HepG2 (cell line): ENCODE results near the gene UCN3. TPM values are rescaled to one million over a fixed set of nuclear protein-coding genes. Genes with fewer than 3 reads are reported as not detected.

Experiments
- ATAC-seq: fragments of 200-7000 bp; cut with Tn5 transposase; 3 replicates; pipeline ENCODE4 v1.9.1; 2020; ENCODE audit warnings: mild to moderate bottlenecking, moderate library complexity
- BruUV-seq: library from RNA; stranded (reverse); fragments of 400-500 nt; replicated peaks from 2 replicates; lab custom pipeline; 2021; lab: Mats Ljungman, UMichigan
- CTCF ChIA-PET: fragments of 300-600 bp; formaldehyde crosslinking; extraction: SDS; loops from one replicate; lab custom pipeline; 2021; ENCODE audit warnings: low total read pairs, inconsistent platforms, low intra/inter-chr PET ratio; lab: Yijun Ruan, JAX
- POLR2A ChIA-PET: fragments of 350-600 bp; sonication (Branson Sonifier 250); formaldehyde crosslinking; loops from one replicate; lab custom pipeline; 2020; ENCODE audit warnings: antibody characterized with exemption, inconsistent platforms; lab: Yijun Ruan, JAX
- DNase-seq: peaks from one replicate; pipeline ENCODE4 v3.0.0-alpha.2; 2015; ENCODE audit warnings: low spot score
- FAIRE-seq: peaks from 3 replicates; lab custom pipeline; 2011; peaks lifted over from hg19 to GRCh38; lab: Jason Lieb, UNC
- H2AFZ ChIP-seq: one replicate; pipeline ENCODE4 v1.6.1; 2011; ENCODE audit warnings: low read length, inconsistent platforms
- H3K27ac ChIP-seq: fragments of 300-600 bp; 3 replicates; pipeline ENCODE4 v1.8.0; 2011; ENCODE audit warnings: mixed run types, mild to moderate bottlenecking, mixed read lengths, low read length, inconsistent platforms; ENCODE audit not compliant: insufficient read depth; ENCODE audit errors: extremely low read length
- H3K27me3 ChIP-seq, 2 experiments: fragments of 200-600 bp in 1 of 2; 2 replicates in 1 of 2; 3 replicates in 1 of 2; pipeline versions ENCODE4 v1.6.0 to v1.8.0; 2011; ENCODE audit warnings: low read length in 2 of 2, mild to moderate bottlenecking in 2 of 2, moderate library complexity in 2 of 2, inconsistent platforms in 1 of 2; ENCODE audit not compliant: insufficient read depth in 2 of 2, control insufficient read depth in 1 of 2
- H3K36me3 ChIP-seq, 2 experiments: fragments of 200-600 bp in 1 of 2; replicated peaks in 1 of 2; 2 replicates in 1 of 2; 3 replicates in 1 of 2; pipeline versions ENCODE4 v1.5.1 to v1.8.0; 2011; ENCODE audit warnings: low read length in 2 of 2, inconsistent platforms in 1 of 2; ENCODE audit not compliant: insufficient read depth in 2 of 2, control insufficient read depth in 1 of 2
- H3K4me1 ChIP-seq: 2 replicates; pipeline ENCODE4 v1.5.1; 2012; ENCODE audit warnings: low read length, inconsistent platforms; ENCODE audit not compliant: insufficient read depth
- H3K4me2 ChIP-seq: 2 replicates; pipeline ENCODE4 v1.6.0; 2011; ENCODE audit warnings: low read depth, low read length, inconsistent platforms
- H3K4me3 ChIP-seq, 3 experiments: fragments of 200-600 bp in 1 of 3; sonication (generic), shearing (Covaris generic) in 1 of 3; replicated peaks in 1 of 3; 2 replicates each; pipeline ENCODE4 v1.5.1; 2011 to 2016; ENCODE audit warnings: low read length in 3 of 3, inconsistent platforms in 2 of 3, low read depth in 2 of 3, mild to moderate bottlenecking in 2 of 3, control low read depth in 1 of 3, mixed read lengths in 1 of 3; ENCODE audit not compliant: insufficient read depth in 1 of 3
- H3K79me2 ChIP-seq: one replicate; pipeline ENCODE4 v1.6.1; 2011; ENCODE audit warnings: low read length, inconsistent platforms; ENCODE audit not compliant: insufficient read depth
- H3K9ac ChIP-seq: 2 replicates; pipeline ENCODE4 v1.6.0; 2011; ENCODE audit warnings: mild to moderate bottlenecking, low read depth, low read length, inconsistent platforms; ENCODE audit not compliant: insufficient read depth
- H3K9me3 ChIP-seq: 2 replicates; pipeline ENCODE4 v1.5.1; 2012; ENCODE audit warnings: mild to moderate bottlenecking, low read length
- H4K20me1 ChIP-seq: 2 replicates; pipeline ENCODE4 v1.6.0; 2011; ENCODE audit warnings: inconsistent platforms, mild to moderate bottlenecking, low read length, moderate library complexity; ENCODE audit not compliant: insufficient read depth
- CBFB ChIP-seq: sonication (generic); formaldehyde crosslinking; IDR thresholded peaks from 2 replicates; pipeline ENCODE4 v1.4.0; 2020; ENCODE audit warnings: missing genetic modification reagents
- CEBPZ ChIP-seq: IDR thresholded peaks from 2 replicates; pipeline ENCODE4 v1.6.1; 2012; ENCODE audit warnings: low read length, improper control_type of control experiment
- CTCF ChIP-seq: sonication (generic); formaldehyde crosslinking; IDR thresholded peaks from 2 replicates; pipeline ENCODE4 v1.5.0; 2020; ENCODE audit warnings: mild to moderate bottlenecking, missing genetic modification reagents, moderate library complexity
- FOXK2 ChIP-seq: fragments of 450-650 bp; IDR thresholded peaks from 2 replicates; pipeline ENCODE4 v1.6.1; 2016
- GLI4 ChIP-seq: sonication (generic); formaldehyde crosslinking; IDR thresholded peaks from 2 replicates; pipeline ENCODE4 v1.5.1; 2020; ENCODE audit warnings: missing genetic modification reagents, mild to moderate bottlenecking, moderate library complexity, borderline replicate concordance
- HNF1B ChIP-seq: sonication (generic); formaldehyde crosslinking; IDR thresholded peaks from 2 replicates; pipeline ENCODE4 v1.5.1; 2020; ENCODE audit warnings: mild to moderate bottlenecking, moderate library complexity, missing genetic modification reagents
- KLF15 ChIP-seq: sonication (generic); formaldehyde crosslinking; IDR thresholded peaks from 2 replicates; pipeline ENCODE4 v1.8.1; 2023; ENCODE audit warnings: borderline replicate concordance, mild to moderate bottlenecking, inconsistent platforms, missing genetic modification reagents, mixed read lengths
- MED1 ChIP-seq: sonication (generic); formaldehyde crosslinking; IDR thresholded peaks from 2 replicates; pipeline ENCODE4 v1.4.0; 2020; ENCODE audit warnings: missing genetic modification reagents
- NFKBIZ ChIP-seq: IDR thresholded peaks from 2 replicates; pipeline ENCODE4 v1.6.1; 2018; ENCODE audit warnings: missing genetic modification reagents, missing compliant biosample characterization
- RAD21 ChIP-seq: fragments of 450-650 bp; formaldehyde crosslinking; IDR thresholded peaks from 2 replicates; pipeline ENCODE4 v1.5.0; 2020; ENCODE audit warnings: mild to moderate bottlenecking
- SPEN ChIP-seq: sonication (generic); formaldehyde crosslinking; IDR thresholded peaks from 2 replicates; pipeline ENCODE4 v1.5.1; 2020; ENCODE audit warnings: low read depth, mild to moderate bottlenecking, missing genetic modification reagents
- TBX3 ChIP-seq: fragments of 450-650 bp; IDR thresholded peaks from 2 replicates; pipeline ENCODE4 v1.6.1; 2017; ENCODE audit warnings: antibody characterized with exemption, mild to moderate bottlenecking, inconsistent platforms, borderline replicate concordance
- THYN1 ChIP-seq: sonication (generic); formaldehyde crosslinking; IDR thresholded peaks from 2 replicates; pipeline ENCODE4 v1.8.1; 2023; ENCODE audit warnings: low read depth, mild to moderate bottlenecking, moderate library complexity, missing genetic modification reagents, borderline replicate concordance
- ZNF124 ChIP-seq: sonication (generic); formaldehyde crosslinking; IDR thresholded peaks from 2 replicates; pipeline ENCODE4 v1.4.0; 2020; ENCODE audit warnings: missing genetic modification reagents
- ZNF33A ChIP-seq: sonication (generic); formaldehyde crosslinking; IDR thresholded peaks from 2 replicates; pipeline ENCODE4 v1.5.1; 2020; ENCODE audit warnings: missing genetic modification reagents, mild to moderate bottlenecking, moderate library complexity, borderline replicate concordance
- ZNF580 ChIP-seq: IDR thresholded peaks from 2 replicates; pipeline ENCODE4 v1.6.1; 2016; ENCODE audit warnings: low read depth, borderline replicate concordance
- ZNF615 ChIP-seq: sonication (generic); formaldehyde crosslinking; IDR thresholded peaks from 2 replicates; pipeline ENCODE4 v1.5.0; 2020; ENCODE audit warnings: mild to moderate bottlenecking, missing genetic modification reagents, borderline replicate concordance
- WGBS: methylation state at CpG from one replicate; pipeline ENCODE4 v1.1.6; 2017; ENCODE audit warnings: low lambda C conversion rate; 5-methylcytosine and 5-hydroxymethylcytosine counted together
- in situ Hi-C: cut with HindIII; loops from 2 replicates; pipeline ENCODE4 v1.10.0; 2017; ENCODE audit warnings: low pct_unique_long_range_greater_than_20kb; ENCODE audit not compliant: extremely low pct_ligation_motif_present
- intact Hi-C: fragments of 100-400 bp; cut with micrococcal nuclease; formaldehyde crosslinking; loops from one replicate; pipeline ENCODE4 v1.10.0; 2022; ENCODE audit not compliant: unreplicated experiment
- polyA plus RNA-seq, 8 experiments: library from polyadenylated mRNA; depleted of rRNA in 3 of 8; stranded (reverse) in 7 of 8; unstranded in 1 of 8; fragments of >200 nt; fragmentation: Illumina TruSeq in 4 of 8; extraction: Trizol in 4 of 8; gene quantifications; 2 replicates each; pipeline versions ENCODE4 v1.2.1 to v1.2.3, GENCODE V29; 2011 to 2016; ENCODE audit warnings: low read depth in 4 of 8, missing spikeins in 1 of 8, mixed read lengths in 1 of 8; ENCODE audit not compliant: insufficient read depth in 1 of 8
- total RNA-seq, 5 experiments: library from RNA; depleted of rRNA; stranded (reverse); fragments of >200 nt; fragmentation: Illumina TruSeq; extraction: Trizol; gene quantifications; 2 replicates each; pipeline ENCODE4 v1.2.3, GENCODE V29; 2016; ENCODE audit warnings: low read depth in 1 of 5

Gene UCN3
- total and polyA plus RNA-seq, 2 of the 13 experiments (the other 11 are each of a cell fraction or from before 2014, with no cell fraction given): not detected

GRCh38 chr10:5343561-5343960 is 21.2 kb upstream of the UCN3 start:
- Histone ChIP-seq H3K4me1 (no peaks in the 10 kb centered on the region), H2AFZ (no peak overlapping the region), H3K27ac (no peak overlapping the region), H4K20me1 (no peaks in the 10 kb centered on the region), H3K79me2 (no peaks in the 10 kb centered on the region), H3K9me3 (no peaks in the 10 kb centered on the region), H3K4me2 (no peak overlapping the region), H3K27me3 (peaks cover 1 to 27% of the 10 kb centered on the region in 2 experiments; a peak in 3 of 5 replicates), H3K4me3 (no peak overlapping the region), H3K36me3 (no peaks in the 10 kb centered on the region), H3K9ac (no peak overlapping the region)
- CTCF ChIA-PET: interaction anchor here (0.8 to 1.3 kb wide), 2 partner anchors 494 kb away, joined by 3 read pairs; no protein-coding TSS in a partner anchor
- WGBS: 19% methylated on average over 4 of the region's 4 CpGs
- peak; percentile 12 for FAIRE-seq
- no TSS peak for BruUV-seq
- POLR2A ChIA-PET: no interaction called here
- DNase-seq: peak; percentile 44
- peak; percentile 92 for ATAC-seq
- intact Hi-C loops (no loop called here), in situ Hi-C loops (no loop called here)
- TF ChIP-seq CBFB (CRISPR knock-in tag): no peak
- TF ChIP-seq THYN1: no peak
- TF ChIP-seq ZNF124 (CRISPR knock-in tag): no peak
- no peak for TF ChIP-seq CEBPZ
- TF ChIP-seq GLI4 (CRISPR knock-in tag): no peak
- TF ChIP-seq MED1 (CRISPR knock-in tag): 0 out of 2 replicates have a peak, but pooled peaks have one; percentile 21
- no peak for TF ChIP-seq SPEN (CRISPR knock-in tag)
- no peak for TF ChIP-seq NFKBIZ
- TF ChIP-seq TBX3: no peak
- no peak for TF ChIP-seq HNF1B (CRISPR knock-in tag)
- TF ChIP-seq FOXK2: no peak
- TF ChIP-seq KLF15: no peak
- TF ChIP-seq ZNF33A (CRISPR knock-in tag): no peak
- 0 out of 2 replicates have a peak, but pooled peaks have one; percentile 21 for TF ChIP-seq RAD21
- peak; percentile 58 for TF ChIP-seq CTCF
- TF ChIP-seq ZNF615 (CRISPR knock-in tag): no peak
- no peak for TF ChIP-seq ZNF580 (CRISPR knock-in tag)
